AG04450 (cell line): ENCODE results near the gene TMLHE. TPM values are rescaled to one million over a fixed set of nuclear protein-coding genes. Genes with fewer than 3 reads are reported as not detected.
"Not testable (repeated sequence)": the region's sequence is repeated elsewhere in the genome, so short reads cannot be mapped to it uniquely, and the experiment has no call there.

ENCODE experiments used
- CTCF ChIA-PET: fragments of 300-600, 350-600 bp; formaldehyde crosslinking; extraction: SDS; loops from one replicate; lab custom pipeline; 2022; ENCODE audit warnings: antibody characterized with exemption, inconsistent platforms; lab: Charles Lee
- POLR2A ChIA-PET: fragments of 350-600 bp; formaldehyde crosslinking; extraction: SDS; loops from one replicate; lab custom pipeline; 2021; ENCODE audit warnings: antibody characterized with exemption, inconsistent platforms; lab: Yijun Ruan, JAX
- DNase-seq: peaks from one replicate; pipeline ENCODE4 v3.0.0-alpha.2; 2011; ENCODE audit warnings: low read depth, low spot score
- H3K27ac ChIP-seq: one replicate; pipeline ENCODE4 v1.5.1; 2012; ENCODE audit warnings: low read depth, low read length, control low read depth
- H3K27me3 ChIP-seq: one replicate; pipeline ENCODE4 v1.6.0; 2012; ENCODE audit warnings: low read length; ENCODE audit not compliant: control insufficient read depth, insufficient read depth
- H3K4me3 ChIP-seq: 2 replicates; pipeline ENCODE4 v1.5.1; 2011; ENCODE audit warnings: mild to moderate bottlenecking, low read depth, low read length, control low read depth
- H3K9me3 ChIP-seq: 2 replicates; pipeline ENCODE4 v1.5.1; 2012; ENCODE audit warnings: low read length; ENCODE audit not compliant: control insufficient read depth, insufficient read depth
- polyA minus RNA-seq: library from RNA; depleted of rRNA, polyadenylated mRNA; stranded (reverse); fragments of >200 nt; gene quantifications from 2 replicates; pipeline ENCODE4 v1.2.3, GENCODE V29; 2011; rRNA and poly(A)+ RNA removed
- polyA plus RNA-seq: library from polyadenylated mRNA; depleted of rRNA; stranded (reverse); fragments of >200 nt; gene quantifications from 2 replicates; pipeline ENCODE4 v1.2.3, GENCODE V29; 2011; rRNA removed
- TF ChIP-seq, protein P1 (sequence below): IDR thresholded peaks from 2 replicates; pipeline ENCODE4 v1.5.1; 2011; ENCODE audit warnings: low read depth, low read length, control low read depth, inconsistent platforms

The TMLHE gene
- polyA plus RNA-seq (23.0 and 24.6 TPM in 2 replicates), polyA minus RNA-seq (62.6 and 72.6 TPM in 2 replicates)

DNA sequence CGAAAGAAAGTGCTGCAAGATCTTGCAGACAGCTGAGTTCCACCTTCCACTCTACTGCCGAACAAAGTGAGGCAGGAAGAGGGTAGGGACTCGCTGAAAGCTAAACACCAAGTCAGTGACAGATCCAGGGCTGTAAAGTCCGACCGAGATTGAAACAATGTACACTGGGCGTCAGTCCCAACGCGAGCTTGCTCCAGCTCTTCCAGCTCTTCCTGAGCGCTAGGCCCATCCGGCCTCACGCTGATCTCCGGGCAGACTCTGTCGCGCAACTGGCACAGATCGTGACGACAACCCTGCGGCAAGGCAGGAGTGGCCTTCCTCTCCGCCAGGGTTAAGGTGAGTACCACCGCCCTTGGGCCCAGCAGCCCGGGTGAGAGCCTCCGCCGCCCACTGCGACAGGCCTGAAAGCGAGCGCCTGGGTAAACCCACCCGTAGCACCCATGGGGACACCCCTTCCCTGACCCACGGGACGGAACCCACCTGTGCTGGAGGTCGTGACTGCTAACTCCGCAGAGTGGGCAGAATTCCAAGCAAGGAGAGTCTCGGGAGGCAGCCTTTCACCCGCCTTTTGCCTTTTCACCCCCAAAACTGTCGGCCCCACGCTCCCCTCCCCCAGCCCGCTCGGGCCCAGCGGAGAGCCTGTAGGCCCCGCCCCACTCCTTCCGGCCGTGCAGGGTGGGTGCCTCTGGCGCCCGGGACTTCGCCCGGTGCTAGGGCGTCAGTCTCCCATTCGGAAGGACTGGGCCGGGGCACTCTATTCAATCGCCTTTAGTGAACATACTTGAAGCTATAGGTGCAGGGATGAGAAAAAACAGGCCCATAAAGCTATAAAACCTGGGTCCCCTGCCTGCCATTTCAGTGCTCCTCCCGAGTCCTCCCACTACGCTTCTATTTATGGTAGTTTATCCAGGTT, at the start of gene TMLHE, which contains the start of gene SPRY3:
Gene TMLHE (minus strand): TSS at position 641 of the 913 bp plus-strand sequence. CDS start 67,676 bp downstream, outside the sequence.
Gene SPRY3 (plus strand): TSS at position 275 of the 913 bp plus-strand sequence.
- POLR2A ChIA-PET, result no interaction called here
- peak; percentile 1 for DNase-seq

DNA sequence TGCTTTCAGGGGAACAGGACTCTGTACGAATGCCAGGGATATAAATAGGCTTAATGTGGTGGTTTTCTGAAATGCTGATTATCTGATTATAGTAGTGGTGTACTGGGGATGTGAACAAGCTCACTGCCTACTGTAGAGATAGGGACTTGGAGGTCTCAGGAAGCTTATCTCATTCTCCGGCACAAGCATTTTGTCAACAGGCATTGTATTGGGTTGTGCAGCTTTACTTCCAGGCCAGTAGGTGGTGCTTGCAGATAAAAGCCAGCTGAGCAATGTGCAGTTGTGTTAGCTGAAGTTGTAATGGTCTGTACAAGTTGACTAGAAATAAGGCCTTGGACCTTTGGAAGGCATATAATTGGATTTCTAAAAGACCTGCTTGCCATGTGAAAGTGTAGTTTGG, 49.5 kb upstream of the TMLHE start:
- no peaks in the 10 kb centered on the region for H3K27me3 ChIP-seq
- no peak for DNase-seq
- TF ChIP-seq, protein P1, sequence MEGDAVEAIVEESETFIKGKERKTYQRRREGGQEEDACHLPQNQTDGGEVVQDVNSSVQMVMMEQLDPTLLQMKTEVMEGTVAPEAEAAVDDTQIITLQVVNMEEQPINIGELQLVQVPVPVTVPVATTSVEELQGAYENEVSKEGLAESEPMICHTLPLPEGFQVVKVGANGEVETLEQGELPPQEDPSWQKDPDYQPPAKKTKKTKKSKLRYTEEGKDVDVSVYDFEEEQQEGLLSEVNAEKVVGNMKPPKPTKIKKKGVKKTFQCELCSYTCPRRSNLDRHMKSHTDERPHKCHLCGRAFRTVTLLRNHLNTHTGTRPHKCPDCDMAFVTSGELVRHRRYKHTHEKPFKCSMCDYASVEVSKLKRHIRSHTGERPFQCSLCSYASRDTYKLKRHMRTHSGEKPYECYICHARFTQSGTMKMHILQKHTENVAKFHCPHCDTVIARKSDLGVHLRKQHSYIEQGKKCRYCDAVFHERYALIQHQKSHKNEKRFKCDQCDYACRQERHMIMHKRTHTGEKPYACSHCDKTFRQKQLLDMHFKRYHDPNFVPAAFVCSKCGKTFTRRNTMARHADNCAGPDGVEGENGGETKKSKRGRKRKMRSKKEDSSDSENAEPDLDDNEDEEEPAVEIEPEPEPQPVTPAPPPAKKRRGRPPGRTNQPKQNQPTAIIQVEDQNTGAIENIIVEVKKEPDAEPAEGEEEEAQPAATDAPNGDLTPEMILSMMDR, result peak; percentile 30
- CTCF ChIA-PET, result interaction anchor here (1.2 kb wide), 1 partner anchor 745 kb away, joined by 3 read pairs; no protein-coding TSS in a partner anchor
- H3K9me3 ChIP-seq, result no peaks in the 10 kb centered on the region
- H3K27ac ChIP-seq, result no peak overlapping the region
- POLR2A ChIA-PET, result no interaction called here
- H3K4me3 ChIP-seq, result no peak overlapping the region

More for the DNA sequence above, at the start of gene TMLHE, which contains the start of gene SPRY3:
- Histone ChIP-seq H3K27me3 (no peaks in the 10 kb centered on the region), H3K27ac (peak within 1 kb of the TSS; percentile 75), H3K4me3 (peak within 1 kb of the TSS; percentile 85), H3K9me3 (no peaks in the 10 kb centered on the region)
- TF ChIP-seq, protein P1, result no peak
- CTCF ChIA-PET, result interaction anchor here (0.5 kb wide), 1 partner anchor 396 kb away, joined by 8 read pairs; the partner anchor contains the start of gene VBP1

DNA sequence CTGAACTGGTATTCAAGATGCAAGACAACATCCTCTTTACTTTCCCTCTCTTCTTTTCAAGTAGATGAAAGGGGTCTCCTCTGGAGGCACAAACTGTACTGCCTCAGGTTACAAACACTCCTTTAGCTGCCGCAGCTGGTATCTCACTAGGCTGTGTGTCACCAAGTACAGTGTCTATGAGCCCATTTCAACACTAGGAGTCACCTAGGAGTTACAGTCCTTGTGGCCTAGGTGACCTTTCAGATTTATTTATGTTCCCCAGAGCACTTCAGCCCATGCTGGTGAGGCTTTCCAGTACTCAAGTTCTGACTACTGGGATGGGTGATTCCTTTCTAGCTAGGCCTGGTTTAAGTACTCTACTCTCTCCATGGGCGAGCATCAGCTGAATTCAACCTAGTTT, 32.4 kb upstream of the TMLHE start:
- Histone ChIP-seq H3K4me3 (no peak overlapping the region), H3K27me3 (no peaks in the 10 kb centered on the region), H3K9me3 (no peaks in the 10 kb centered on the region), H3K27ac (no peak overlapping the region)
- DNase-seq, result no peak
- TF ChIP-seq, protein P1, result no peak
- CTCF ChIA-PET, result no interaction called here
- POLR2A ChIA-PET, result no interaction called here

DNA sequence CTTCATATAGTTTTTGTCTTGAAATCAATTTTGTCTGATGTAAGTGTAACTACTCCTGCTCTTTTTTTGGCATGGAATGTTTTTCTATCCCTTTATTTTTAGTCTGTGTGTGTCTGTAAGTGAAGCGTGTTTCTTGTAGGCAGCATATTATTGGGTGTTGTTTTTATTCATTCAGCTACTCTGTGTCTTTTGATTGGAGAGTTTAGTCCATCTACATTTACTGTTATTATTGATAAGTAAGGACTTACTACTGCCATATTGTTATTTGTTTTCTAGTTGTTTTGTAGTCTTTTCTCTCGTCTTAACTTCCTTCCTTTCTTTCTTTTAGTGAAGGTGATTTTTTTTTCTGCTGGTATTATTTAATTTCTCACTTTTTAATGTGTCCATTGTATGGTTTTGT, 30.5 kb upstream of the TMLHE start:
- TF ChIP-seq, protein P1, result no peak
- Histone ChIP-seq H3K27ac (no peak overlapping the region), H3K9me3 (no peaks in the 10 kb centered on the region), H3K27me3 (no peaks in the 10 kb centered on the region), H3K4me3 (no peak overlapping the region)
- CTCF ChIA-PET, result no interaction called here
- DNase-seq, result no peak
- POLR2A ChIA-PET, result no interaction called here

- H3K27ac ChIP-seq, POLR2A ChIA-PET, DNase-seq, H3K27me3 ChIP-seq, CTCF ChIA-PET, H3K9me3 ChIP-seq: not testable (repeated sequence)
- peak overlapping the region; percentile 22; the same call in 1 of the 2 replicates for H3K4me3 ChIP-seq
Measured at GRCh38 chrX:155641371-155641770, 28.6 kb upstream of the TMLHE start.
